Keratinocyte (primary cell): ENCODE data around the gene CCSER1.

Source experiments
- EZH2 ChIP-seq: IDR thresholded peaks from one replicate; pipeline ENCODE4 v1.6.1; 2012; ENCODE audit warnings: inconsistent platforms, mild to moderate bottlenecking, low read length, moderate library complexity
- TF ChIP-seq, protein P1 (sequence below), 3 experiments: IDR thresholded peaks in 1 of 3; conservative IDR thresholded peaks in 1 of 3; optimal IDR thresholded peaks in 1 of 3; 2 replicates in 2 of 3; 3 replicates in 1 of 3; pipeline versions ENCODE3 to v1.5.1; 2011; ENCODE audit warnings: low read length in 3 of 3, mild to moderate bottlenecking in 3 of 3, moderate library complexity in 2 of 3, control low read depth in 1 of 3, inconsistent platforms in 1 of 3; ENCODE audit not compliant: insufficient read depth in 2 of 3; ENCODE audit errors: extremely low read depth in 1 of 3

DNA sequence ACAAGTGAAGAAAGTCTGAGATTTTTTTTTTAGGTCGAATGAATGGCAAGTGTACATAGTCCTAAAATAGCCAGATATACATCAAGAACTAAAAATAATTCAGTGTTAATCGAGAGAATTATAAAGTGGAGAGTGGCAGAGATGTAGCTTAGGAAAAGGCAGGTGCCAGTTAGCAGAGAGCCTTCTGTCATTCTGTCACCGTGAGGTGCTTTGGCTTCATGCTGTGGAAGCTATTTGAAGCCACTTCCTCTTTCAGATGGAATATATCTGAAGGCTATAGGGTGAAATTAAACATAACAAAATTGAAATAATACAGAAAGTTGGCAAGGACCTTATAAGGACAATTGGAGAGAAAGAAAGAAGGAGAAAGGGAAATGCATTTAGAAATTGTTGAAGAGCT lies 756.3 kb downstream of the CCSER1 start:
- TF ChIP-seq, protein P1, sequence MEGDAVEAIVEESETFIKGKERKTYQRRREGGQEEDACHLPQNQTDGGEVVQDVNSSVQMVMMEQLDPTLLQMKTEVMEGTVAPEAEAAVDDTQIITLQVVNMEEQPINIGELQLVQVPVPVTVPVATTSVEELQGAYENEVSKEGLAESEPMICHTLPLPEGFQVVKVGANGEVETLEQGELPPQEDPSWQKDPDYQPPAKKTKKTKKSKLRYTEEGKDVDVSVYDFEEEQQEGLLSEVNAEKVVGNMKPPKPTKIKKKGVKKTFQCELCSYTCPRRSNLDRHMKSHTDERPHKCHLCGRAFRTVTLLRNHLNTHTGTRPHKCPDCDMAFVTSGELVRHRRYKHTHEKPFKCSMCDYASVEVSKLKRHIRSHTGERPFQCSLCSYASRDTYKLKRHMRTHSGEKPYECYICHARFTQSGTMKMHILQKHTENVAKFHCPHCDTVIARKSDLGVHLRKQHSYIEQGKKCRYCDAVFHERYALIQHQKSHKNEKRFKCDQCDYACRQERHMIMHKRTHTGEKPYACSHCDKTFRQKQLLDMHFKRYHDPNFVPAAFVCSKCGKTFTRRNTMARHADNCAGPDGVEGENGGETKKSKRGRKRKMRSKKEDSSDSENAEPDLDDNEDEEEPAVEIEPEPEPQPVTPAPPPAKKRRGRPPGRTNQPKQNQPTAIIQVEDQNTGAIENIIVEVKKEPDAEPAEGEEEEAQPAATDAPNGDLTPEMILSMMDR (optimal IDR thresholded peaks at IDR 0.05 in 1 of 3, IDR thresholded peaks at IDR 0.05 in 1 of 3, conservative IDR thresholded peaks at IDR 0.05 in 1 of 3; ENCODE audit: extremely low read depth in 1 of 3, insufficient read depth in 2 of 3, low read length in 3 of 3): no peak
- no peak for TF ChIP-seq EZH2
